H1 (cell line): ENCODE measurements around the gene PMPCB. TPM values are rescaled to one million over a fixed set of nuclear protein-coding genes. Genes with fewer than 3 reads are reported as not detected.

Experiments used
- CTCF ChIA-PET: fragments of 300-600 bp; sonication (Branson Sonifier 250); formaldehyde crosslinking; loops from one replicate; lab custom pipeline; 2021; ENCODE audit not compliant: partially characterized antibody; lab: Charles Lee
- POLR2A ChIA-PET: fragments of 300-600 bp; sonication (Branson Sonifier 250); formaldehyde crosslinking; loops from one replicate; lab custom pipeline; 2021; ENCODE audit warnings: inconsistent platforms; ENCODE audit not compliant: partially characterized antibody; lab: Charles Lee
- DNase-seq, 2 experiments: peaks; one replicate each; pipeline versions ENCODE4 v3.0.0 to v3.0.0-alpha.2; 2010 to 2022; ENCODE audit warnings: low spot score in 2 of 2, low read depth in 1 of 2, mixed read lengths in 1 of 2
- FAIRE-seq: peaks from 2 replicates; lab custom pipeline; 2011; peaks lifted over from hg19 to GRCh38; lab: Jason Lieb, UNC
- H2AFZ ChIP-seq: 2 replicates; pipeline ENCODE4 v1.8.1; 2012; ENCODE audit warnings: low read length, inconsistent platforms
- H2AK5ac ChIP-seq: 2 replicates; pipeline ENCODE4 v1.6.1; 2013; ENCODE audit warnings: low read depth, low read length
- H2BK120ac ChIP-seq: replicated peaks from 2 replicates; pipeline ENCODE3; 2013; ENCODE audit warnings: low read depth, low read length, inconsistent platforms
- H2BK12ac ChIP-seq: 2 replicates; pipeline ENCODE4 v1.6.1; 2013; ENCODE audit warnings: low read depth, low read length
- H2BK15ac ChIP-seq: 2 replicates; pipeline ENCODE4 v1.6.1; 2013; ENCODE audit warnings: low read length
- H2BK20ac ChIP-seq: 2 replicates; pipeline ENCODE4 v1.6.1; 2013; ENCODE audit warnings: low read length
- H2BK5ac ChIP-seq: 2 replicates; pipeline ENCODE4 v1.6.1; 2013; ENCODE audit warnings: low read depth, low read length
- H3K14ac ChIP-seq: 2 replicates; pipeline ENCODE4 v1.6.1; 2013; ENCODE audit warnings: inconsistent platforms; ENCODE audit not compliant: insufficient read length
- H3K18ac ChIP-seq: 2 replicates; pipeline ENCODE4 v1.6.1; 2013; ENCODE audit warnings: low read length; ENCODE audit errors: extremely low read depth
- H3K23ac ChIP-seq: 2 replicates; pipeline ENCODE4 v1.6.1; 2013; ENCODE audit warnings: inconsistent platforms; ENCODE audit not compliant: insufficient read length
- H3K23me2 ChIP-seq: 2 replicates; pipeline ENCODE4 v1.6.1; 2013; ENCODE audit warnings: low read depth, low read length
- H3K27ac ChIP-seq: 2 replicates; pipeline ENCODE4 v1.6.1; 2011; ENCODE audit warnings: low read depth, low read length, inconsistent platforms
- H3K27me3 ChIP-seq, 4 experiments: replicated peaks in 1 of 4; 1 replicate in 1 of 4; 2 replicates in 3 of 4; pipeline versions ENCODE4 v1.6.1 to v1.8.1; 2011 to 2013; ENCODE audit warnings: low read length in 3 of 4, mild to moderate bottlenecking in 3 of 4, inconsistent platforms in 2 of 4, mixed read lengths in 2 of 4, moderate library complexity in 1 of 4; ENCODE audit not compliant: control insufficient read depth in 3 of 4, insufficient read depth in 3 of 4; ENCODE audit errors: extremely low read depth in 1 of 4
- H3K36me3 ChIP-seq, 4 experiments: 2 replicates each; pipeline versions ENCODE4 v1.6.1 to v1.8.1; 2011 to 2013; ENCODE audit warnings: mild to moderate bottlenecking in 4 of 4, low read length in 3 of 4, moderate library complexity in 2 of 4, control low read depth in 1 of 4, inconsistent platforms in 1 of 4; ENCODE audit not compliant: insufficient read depth in 4 of 4, control insufficient read depth in 2 of 4
- H3K4ac ChIP-seq: replicated peaks from 2 replicates; pipeline ENCODE3; 2013; ENCODE audit warnings: low read length, low read depth, mixed read lengths, inconsistent platforms; ENCODE audit not compliant: insufficient read length
- H3K4me1 ChIP-seq, 4 experiments: replicated peaks in 1 of 4; 1 replicate in 1 of 4; 2 replicates in 3 of 4; pipeline versions ENCODE4 v1.6.1 to v1.8.1; 2011 to 2013; ENCODE audit warnings: low read length in 3 of 4, inconsistent platforms in 2 of 4, mixed read lengths in 1 of 4; ENCODE audit not compliant: insufficient read depth in 4 of 4, control insufficient read depth in 3 of 4
- H3K4me2 ChIP-seq, 2 experiments: 2 replicates each; pipeline versions ENCODE4 v1.6.1 to v1.8.1; 2011 to 2013; ENCODE audit warnings: low read depth in 2 of 2, low read length in 2 of 2, control low read depth in 1 of 2, inconsistent platforms in 1 of 2, mild to moderate bottlenecking in 1 of 2; ENCODE audit not compliant: insufficient read depth in 1 of 2
- H3K4me3 ChIP-seq, 4 experiments: fragments of 200-600, 300-600 bp in 1 of 4; sonication (generic), shearing (Covaris generic), sonication (Bioruptor Twin) in 1 of 4; 2 replicates each; pipeline versions ENCODE4 v1.5.1 to v1.8.1; 2011 to 2016; ENCODE audit warnings: low read length in 4 of 4, low read depth in 3 of 4, control low read depth in 2 of 4, inconsistent platforms in 2 of 4, mild to moderate bottlenecking in 2 of 4, mixed read lengths in 1 of 4, moderate library complexity in 1 of 4; ENCODE audit not compliant: insufficient read depth in 2 of 4; ENCODE audit errors: extremely low read depth in 1 of 4
- H3K56ac ChIP-seq: replicated peaks from 2 replicates; pipeline ENCODE3; 2013; ENCODE audit warnings: low read depth, mild to moderate bottlenecking, mixed read lengths, low read length, inconsistent platforms; ENCODE audit not compliant: insufficient read length
- H3K79me1 ChIP-seq: 2 replicates; pipeline ENCODE4 v1.6.1; 2013; ENCODE audit warnings: low read depth, low read length, control low read depth
- H3K79me2 ChIP-seq, 2 experiments: 2 replicates each; pipeline versions ENCODE4 v1.6.1 to v1.8.1; 2012 to 2013; ENCODE audit warnings: low read length in 2 of 2, mild to moderate bottlenecking in 2 of 2, inconsistent platforms in 1 of 2; ENCODE audit not compliant: insufficient read depth in 2 of 2, control insufficient read depth in 1 of 2
- H3K9ac ChIP-seq, 4 experiments: replicated peaks in 1 of 4; 1 replicate in 1 of 4; 2 replicates in 3 of 4; pipeline versions ENCODE4 v1.6.1 to v1.8.1; 2011 to 2013; ENCODE audit warnings: low read depth in 3 of 4, low read length in 3 of 4, control low read depth in 2 of 4, mild to moderate bottlenecking in 2 of 4, moderate library complexity in 2 of 4, inconsistent platforms in 1 of 4; ENCODE audit errors: extremely low read depth in 1 of 4
- H3K9me3 ChIP-seq, 2 experiments: 2 replicates each; pipeline versions ENCODE4 v1.6.1 to v1.8.1; 2012 to 2013; ENCODE audit warnings: mild to moderate bottlenecking in 2 of 2, moderate library complexity in 2 of 2, control low read depth in 1 of 2, inconsistent platforms in 1 of 2, low read depth in 1 of 2, low read length in 1 of 2, mixed read lengths in 1 of 2; ENCODE audit not compliant: insufficient read depth in 2 of 2
- H4K20me1 ChIP-seq, 2 experiments: replicated peaks in 1 of 2; 2 replicates each; pipeline versions ENCODE3 to v1.8.1; 2011 to 2013; ENCODE audit warnings: inconsistent platforms in 2 of 2, low read length in 2 of 2, mild to moderate bottlenecking in 1 of 2; ENCODE audit not compliant: insufficient read depth in 2 of 2, control insufficient read depth in 1 of 2
- H4K5ac ChIP-seq: 2 replicates; pipeline ENCODE4 v1.6.1; 2013; ENCODE audit warnings: low read length, low read depth, mixed read lengths, inconsistent platforms; ENCODE audit not compliant: insufficient read length
- H4K8ac ChIP-seq: 2 replicates; pipeline ENCODE4 v1.8.0; 2013; ENCODE audit warnings: mild to moderate bottlenecking, moderate library complexity, low read length, inconsistent platforms; ENCODE audit not compliant: insufficient read depth; ENCODE audit errors: extremely low read depth
- H4K91ac ChIP-seq: replicated peaks from 2 replicates; pipeline ENCODE3; 2013; ENCODE audit warnings: low read length, mixed read lengths, inconsistent platforms; ENCODE audit not compliant: insufficient read length
- RNF2 ChIP-seq: fragments of 200-900, 300-1000 bp; sonication (generic); IDR thresholded peaks from 2 replicates; pipeline ENCODE4 v1.7.1; 2016; ENCODE audit warnings: borderline replicate concordance, low read depth, mild to moderate bottlenecking, antibody characterized with exemption, low read length; ENCODE audit not compliant: poor library complexity, severe bottlenecking; ENCODE audit errors: missing control alignments
- WGBS, 2 experiments: shearing (Covaris generic) in 1 of 2; methylation state at CpG; one replicate each; pipeline versions ENCODE4 v1.1.6 to v1.1.7; 2013 to 2015; ENCODE audit warnings: low lambda C conversion rate in 2 of 2, mixed read lengths in 2 of 2, inconsistent platforms in 1 of 2, low coverage in 1 of 2, missing lambda C conversion rate in 1 of 2; ENCODE audit not compliant: insufficient replicate concordance in 2 of 2, insufficient coverage in 1 of 2, insufficient read length in 1 of 2; ENCODE audit errors: extremely low coverage in 1 of 2, missing lambda C conversion rate in 1 of 2; 5-methylcytosine and 5-hydroxymethylcytosine counted together
- polyA plus RNA-seq, 7 experiments: library from polyadenylated mRNA; depleted of rRNA in 3 of 7; stranded (reverse) in 5 of 7; unstranded in 2 of 7; fragments of >200 nt in 5 of 7; fragments of 200-250 nt in 2 of 7; gene quantifications; 1 replicate in 5 of 7; 2 replicates in 1 of 7; 4 replicates in 1 of 7; pipeline versions ENCODE4 v1.2.1 to v1.2.3, GENCODE V29; 2011 to 2013; ENCODE audit warnings: missing spikeins in 2 of 7, mixed read lengths in 2 of 7
- total RNA-seq: library from RNA; stranded (reverse); fragmentation: NEBNext Ultra II Directional; extraction: Animal tissue kit (Norgen Biotek cat#: 25700); gene quantifications from 2 replicates; pipeline ENCODE4 v1.2.1, GENCODE V29; 2021

The PMPCB gene
- total and polyA plus RNA-seq, 2 of the 8 experiments (the other 6 are each of a cell fraction or from before 2014, with no cell fraction given), result 60.6 to 83.5 TPM

DNA sequence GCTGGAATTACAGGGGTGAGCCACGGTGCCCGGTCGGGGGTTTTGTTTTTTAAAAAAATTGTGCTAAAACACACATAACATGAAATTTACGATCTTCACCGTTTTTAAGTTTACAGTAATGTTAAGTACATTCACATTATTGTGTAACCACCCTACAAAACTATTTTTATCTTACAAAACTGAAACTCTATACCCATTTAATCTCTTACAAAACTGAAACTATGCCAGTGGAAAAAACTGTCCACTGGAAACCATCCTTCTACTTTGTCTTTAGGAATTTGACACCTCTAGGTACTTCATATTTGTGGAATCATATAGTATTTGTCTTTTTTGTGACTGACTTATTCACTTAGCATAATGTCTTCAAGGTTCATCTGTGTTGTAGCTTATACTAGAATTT is 49.2 kb downstream of the PMPCB start:
- H4K5ac ChIP-seq, result no peak overlapping the region
- no peaks in the 10 kb centered on the region for H3K27me3 ChIP-seq
- 91% methylated on average over 5 of the region's 5 CpGs; no CpG with 5 or more reads in 1 of the 2 experiments for WGBS, 2 experiments
- POLR2A ChIA-PET, result no interaction called here
- peaks cover 0 to 8% (median 2%) of the 10 kb centered on the region in 4 experiments; a peak in 2 of 7 replicates for H3K4me1 ChIP-seq
- FAIRE-seq (no peak), DNase-seq (no peak)
- H3K9me3 ChIP-seq, result no peaks in the 10 kb centered on the region
- H3K4me2 ChIP-seq, result no peak overlapping the region; a peak in 1 of 4 replicates
- no peak overlapping the region for H2BK120ac ChIP-seq
- no peak overlapping the region for H4K91ac ChIP-seq
- no peak overlapping the region for H2AFZ ChIP-seq
- peaks cover 8% of the 10 kb centered on the region; the same call in 1 of the 2 replicates for H3K79me1 ChIP-seq
- peaks cover 4 to 7% (median 6%) of the 10 kb centered on the region in 4 experiments for H3K36me3 ChIP-seq
- peaks cover 0 to 5% of the 10 kb centered on the region in 2 experiments for H4K20me1 ChIP-seq
- H3K56ac ChIP-seq, result no peak overlapping the region
- TF ChIP-seq RNF2, result no peak
- TF ChIP-seq, all 59 proteins: peak for 0
- Histone ChIP-seq H3K23me2 (peaks cover 8% of the 10 kb centered on the region), H3K27ac (no peak overlapping the region), H3K18ac (no peak overlapping the region), H3K23ac (no peak overlapping the region), H3K4ac (no peak overlapping the region), H2BK12ac (no peak overlapping the region), H2BK20ac (no peak overlapping the region), H3K4me3 (no peak overlapping the region), H3K9ac (no peak overlapping the region), H3K79me2 (peaks cover 29 to 70% of the 10 kb centered on the region in 2 experiments), H2BK5ac (no peak overlapping the region), H3K14ac (no peak overlapping the region), H2AK5ac (no peak overlapping the region), H4K8ac (no peak overlapping the region), H2BK15ac (no peak overlapping the region)
- CTCF ChIA-PET, result no interaction called here
